Measurements from ENCODE around the gene PRR35.

Gene PRR35

DNA sequence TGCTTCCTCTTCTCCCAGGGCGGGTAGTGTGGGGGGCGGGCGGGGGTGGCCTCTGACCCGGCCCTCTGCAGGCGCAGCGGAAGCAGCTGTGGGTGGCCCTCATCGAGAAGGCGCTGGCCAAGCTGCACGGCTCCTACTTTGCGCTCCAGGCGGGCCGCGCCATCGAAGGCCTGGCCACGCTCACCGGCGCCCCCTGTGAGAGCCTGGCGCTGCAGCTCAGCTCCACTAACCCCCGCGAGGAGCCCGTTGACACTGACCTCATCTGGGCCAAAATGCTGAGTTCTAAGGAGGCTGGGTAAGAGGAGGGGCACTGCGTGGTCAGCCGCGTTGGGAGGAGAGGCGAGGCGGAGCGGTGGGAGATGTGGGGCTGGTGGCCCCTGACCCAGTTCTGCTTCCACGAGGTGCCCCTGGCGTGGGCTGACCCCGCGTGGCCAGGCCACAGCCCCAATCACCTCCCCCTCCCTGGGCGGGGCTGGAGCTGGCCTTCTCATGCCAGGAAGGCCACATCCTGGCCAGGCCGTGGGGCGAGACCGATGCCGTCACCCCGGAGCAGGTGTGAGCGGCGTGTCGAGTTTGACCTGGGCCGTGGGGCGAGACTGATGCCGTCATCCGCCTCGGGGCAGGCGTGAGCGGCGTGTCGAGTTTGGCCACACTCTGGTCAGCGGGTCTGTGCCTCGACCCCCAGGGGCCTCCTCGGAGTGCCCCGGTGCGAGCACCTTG lies 10.5 kb upstream of the PRR35 start:
- DNase-seq, result no peak

DNA sequence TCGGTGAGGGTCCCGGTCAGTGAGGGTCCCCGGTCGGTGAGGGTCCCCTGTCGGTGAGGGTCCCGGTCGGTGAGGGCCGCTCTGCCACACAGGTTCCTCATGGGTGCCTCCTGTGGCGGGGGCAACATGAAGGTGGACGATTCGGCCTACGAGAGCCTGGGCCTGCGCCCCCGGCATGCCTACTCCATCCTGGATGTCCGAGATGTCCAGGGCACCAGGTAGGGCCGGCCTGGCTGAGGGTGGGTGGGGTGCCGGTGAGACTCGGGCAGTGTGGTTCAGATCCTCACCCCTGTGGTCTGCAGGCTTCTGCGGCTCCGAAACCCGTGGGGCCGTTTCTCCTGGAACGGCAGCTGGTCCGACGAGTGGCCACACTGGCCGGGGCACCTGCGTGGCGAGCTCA lies 9.0 kb upstream of the PRR35 start:
- no peak for DNase-seq

DNA sequence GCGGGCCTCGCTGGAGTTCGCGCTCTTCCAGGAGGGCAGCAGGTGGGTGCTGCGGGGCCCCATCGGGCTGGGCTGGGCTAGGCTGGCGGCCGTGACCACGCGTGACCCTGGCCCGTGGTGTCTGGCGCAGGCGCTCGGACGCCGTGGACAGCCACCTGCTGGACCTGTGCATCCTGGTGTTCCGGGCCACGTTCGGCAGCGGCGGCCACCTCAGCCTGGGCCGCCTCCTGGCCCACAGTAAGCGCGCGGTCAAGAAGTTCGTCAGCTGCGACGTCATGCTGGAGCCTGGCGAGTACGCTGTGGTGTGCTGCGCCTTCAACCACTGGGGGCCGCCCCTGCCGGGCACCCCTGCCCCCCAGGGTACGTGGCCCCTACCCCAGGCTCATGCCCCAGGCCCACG lies 8.0 kb upstream of the PRR35 start:
- DNase-seq, result no peak

DNA sequence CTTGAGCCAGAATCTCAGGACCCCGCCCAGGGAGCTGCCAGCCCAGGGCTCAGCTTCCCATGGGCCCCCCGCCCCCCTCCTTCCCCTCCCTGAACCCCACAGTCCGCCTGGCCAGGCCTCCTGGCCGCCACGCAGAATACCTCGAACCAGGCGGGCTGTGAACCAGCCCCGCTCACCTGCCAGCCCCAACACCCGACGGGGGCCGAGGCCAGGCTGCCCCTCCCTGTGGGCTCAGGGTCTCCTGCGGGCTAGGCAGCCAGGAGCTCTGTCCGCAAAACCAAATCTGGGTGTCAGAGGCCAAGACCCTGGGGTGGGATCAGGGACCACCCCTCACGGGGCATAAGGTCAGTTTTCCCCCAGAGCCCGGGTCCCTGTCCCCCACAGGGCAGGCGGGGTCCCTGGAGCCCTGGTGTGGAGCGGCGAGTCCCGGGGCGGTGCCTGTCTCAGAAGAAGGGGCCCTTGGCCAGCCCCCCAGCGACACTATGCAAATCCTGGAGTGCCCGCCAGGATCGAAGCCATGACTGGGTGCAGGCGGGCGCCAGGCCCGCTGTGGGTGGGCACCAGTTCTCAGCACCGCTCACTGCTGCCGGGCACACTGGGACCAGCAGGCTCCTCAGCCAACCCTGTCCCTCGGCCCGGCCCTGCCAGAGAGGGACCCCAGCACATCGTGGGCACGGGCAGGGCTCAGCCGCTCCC lies 6.4 kb upstream of the PRR35 start:
- no peak for DNase-seq

DNA sequence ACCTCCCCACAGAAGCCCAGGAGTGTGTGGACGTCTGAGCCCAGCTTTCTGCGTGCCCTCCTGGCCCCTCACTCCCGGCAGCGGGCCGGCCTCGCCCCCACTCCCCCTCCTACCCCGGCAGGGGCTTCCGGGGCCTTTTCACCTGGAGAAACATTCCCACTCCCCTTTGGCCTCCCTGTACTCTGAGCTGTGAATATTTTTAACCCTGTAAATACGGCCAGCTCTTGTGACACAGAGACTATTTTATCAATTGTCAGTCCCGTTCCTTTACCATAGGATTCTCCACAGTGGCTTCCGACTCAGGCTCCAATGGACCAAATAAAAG lies 5.9 kb upstream of the PRR35 start:
- DNase-seq, result no peak

DNA sequence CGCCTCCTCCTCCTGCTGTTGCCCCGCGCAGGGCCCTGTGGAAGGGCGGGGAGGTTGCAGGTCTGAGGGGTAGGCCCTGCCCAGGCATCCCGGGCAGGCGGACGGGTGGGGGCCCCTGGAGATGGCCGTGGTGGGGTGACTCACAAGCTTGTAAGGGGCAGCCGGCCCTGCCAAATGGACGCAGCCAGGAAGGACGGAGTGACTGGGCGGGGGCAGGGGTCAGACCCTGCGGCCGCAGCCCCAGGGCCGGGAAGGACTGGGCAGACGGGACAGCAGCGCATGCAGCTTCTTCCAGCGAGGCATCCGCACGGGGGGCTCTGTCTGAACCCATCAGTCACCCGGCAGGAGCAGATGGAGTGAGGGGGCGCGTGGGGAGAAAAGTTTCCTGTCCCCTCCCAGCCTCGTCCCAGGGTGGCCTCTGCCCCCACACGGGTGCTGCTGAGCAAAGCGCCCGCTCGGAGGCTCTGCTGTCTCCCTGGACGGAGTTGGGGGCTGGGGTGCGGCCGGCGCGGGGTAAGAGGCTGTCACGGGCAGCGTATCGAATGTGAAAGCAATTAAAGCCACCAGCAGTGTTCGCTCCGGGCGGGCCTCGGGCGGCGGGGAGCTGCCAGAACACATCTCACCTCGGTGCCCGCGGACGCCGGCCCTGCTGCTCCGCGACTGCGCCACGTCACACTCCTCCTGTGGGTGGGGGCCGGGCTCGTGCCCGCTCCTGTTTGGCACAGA lies 5.4 kb upstream of the PRR35 start:
- no peak for DNase-seq

DNA sequence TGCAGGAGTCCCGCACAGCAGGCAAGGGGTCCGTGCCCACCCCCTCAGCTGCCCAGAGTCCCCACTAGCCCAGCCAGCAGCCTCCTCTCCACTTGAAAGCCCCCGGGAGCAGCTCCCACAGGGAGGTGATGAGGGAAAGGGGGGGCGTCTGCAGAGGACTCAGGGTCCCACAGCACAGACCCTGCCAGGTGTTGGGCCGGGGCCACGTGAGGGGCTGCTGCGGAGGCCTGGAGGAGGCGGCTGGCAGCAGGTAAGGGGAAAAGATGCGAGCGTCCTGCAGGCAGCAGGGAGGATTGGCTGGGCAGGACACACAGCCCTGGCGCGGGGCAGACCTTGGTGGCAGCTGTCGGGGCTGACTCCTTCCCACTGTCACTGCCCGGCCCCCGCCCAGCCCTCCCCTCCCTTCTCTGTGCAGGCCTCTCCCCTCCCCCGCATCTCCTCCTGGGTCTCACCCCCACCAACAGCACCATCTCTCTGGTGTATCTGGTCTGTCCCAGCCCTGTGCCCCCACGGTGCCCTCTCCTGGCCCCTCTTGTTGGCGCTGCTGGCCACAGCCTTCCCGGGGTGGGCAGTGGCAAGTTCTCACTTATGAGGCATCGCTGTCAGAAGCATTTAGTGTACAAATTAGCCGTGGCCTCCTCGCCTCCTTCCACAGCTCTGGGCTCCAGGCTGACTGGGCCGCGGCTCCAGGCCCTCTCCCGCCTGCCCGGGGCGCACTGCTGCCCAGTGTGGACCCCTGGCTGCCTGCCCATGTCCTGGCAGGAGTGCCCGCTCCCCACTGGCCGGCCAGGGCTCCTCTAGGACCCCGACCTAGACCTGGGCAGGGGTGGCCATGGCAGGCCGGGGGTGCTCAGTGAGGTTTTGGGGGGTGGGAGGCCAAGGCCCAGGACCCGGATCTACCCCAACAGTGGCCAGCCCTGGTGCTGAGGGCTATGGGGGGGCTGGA lies 4.4 kb upstream of the PRR35 start:
- no peak for DNase-seq

DNA sequence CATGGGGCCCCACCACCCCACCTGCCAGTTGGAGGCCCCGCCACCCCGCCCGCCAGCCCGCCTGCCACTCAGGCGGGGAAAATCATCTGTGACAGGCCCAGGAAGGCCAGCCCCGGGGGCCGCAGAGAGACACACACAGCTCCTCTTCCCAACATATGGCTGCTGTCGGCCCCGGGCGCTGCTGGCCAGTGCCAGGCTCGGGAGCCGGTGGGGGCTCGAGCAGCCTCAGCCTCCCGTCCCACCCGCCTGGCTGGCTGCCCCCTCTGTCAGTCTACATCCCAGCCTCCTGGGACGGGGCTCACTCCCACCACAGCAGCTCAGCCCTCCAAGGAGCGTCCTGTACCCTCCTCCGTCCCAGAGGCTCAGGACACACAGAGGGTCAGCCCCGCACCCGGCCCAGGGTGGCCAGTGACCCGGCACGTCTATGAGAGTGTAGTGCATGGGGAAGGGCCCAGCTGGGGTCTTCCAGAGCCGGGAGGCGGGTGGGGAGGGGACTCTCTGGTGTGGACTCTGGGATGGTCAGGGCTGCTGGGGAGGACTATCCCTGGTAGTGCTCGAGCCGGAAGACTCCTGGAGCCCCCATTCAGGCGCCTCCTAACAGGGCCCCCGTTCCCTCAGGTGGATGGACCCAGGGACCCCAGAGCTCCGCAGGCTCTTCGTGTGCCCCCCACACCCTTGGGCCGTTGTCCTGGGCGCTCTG lies 3.6 kb upstream of the PRR35 start:
- DNase-seq, result no peak

DNA sequence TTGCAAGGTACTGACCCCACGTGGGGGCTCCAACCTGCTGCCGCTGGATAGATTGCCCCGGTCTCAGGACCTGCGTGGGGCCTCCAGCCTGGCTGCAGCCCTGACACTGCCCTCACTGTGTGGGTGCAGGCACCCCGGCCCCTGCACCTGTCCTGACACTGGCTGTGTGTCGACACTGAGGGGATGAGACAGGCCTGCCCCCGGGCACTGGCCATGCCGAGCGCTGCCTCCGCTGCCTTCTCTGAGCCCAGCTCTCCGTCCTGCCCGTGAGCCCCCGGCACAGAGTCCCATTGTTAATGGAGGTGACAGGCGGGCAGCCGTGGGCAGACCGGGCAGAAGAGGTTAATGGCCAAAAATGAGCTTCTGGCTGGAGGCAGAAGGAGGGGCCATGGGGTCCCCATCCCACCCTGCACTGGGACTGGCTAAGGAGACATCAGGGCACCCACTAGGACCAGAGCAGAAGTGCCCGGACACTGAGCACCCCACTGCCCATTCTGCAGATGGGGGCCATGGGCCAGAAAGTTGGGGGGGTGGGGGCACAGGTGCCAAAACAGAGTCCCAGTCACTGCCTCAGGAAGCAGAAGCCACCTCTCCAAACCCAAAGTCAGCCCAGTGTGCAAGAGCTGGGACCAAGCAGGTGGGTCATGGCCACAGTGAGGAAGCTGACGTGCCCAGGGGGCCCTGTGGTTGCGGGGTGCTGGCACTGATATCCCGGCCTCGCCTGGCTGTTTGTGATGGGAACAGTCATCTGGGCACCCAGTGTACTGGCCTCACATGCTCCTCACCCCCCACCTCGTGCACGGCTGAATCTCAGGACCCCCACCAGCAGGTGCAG lies 2.5 kb upstream of the PRR35 start:
- no peak for DNase-seq

DNA sequence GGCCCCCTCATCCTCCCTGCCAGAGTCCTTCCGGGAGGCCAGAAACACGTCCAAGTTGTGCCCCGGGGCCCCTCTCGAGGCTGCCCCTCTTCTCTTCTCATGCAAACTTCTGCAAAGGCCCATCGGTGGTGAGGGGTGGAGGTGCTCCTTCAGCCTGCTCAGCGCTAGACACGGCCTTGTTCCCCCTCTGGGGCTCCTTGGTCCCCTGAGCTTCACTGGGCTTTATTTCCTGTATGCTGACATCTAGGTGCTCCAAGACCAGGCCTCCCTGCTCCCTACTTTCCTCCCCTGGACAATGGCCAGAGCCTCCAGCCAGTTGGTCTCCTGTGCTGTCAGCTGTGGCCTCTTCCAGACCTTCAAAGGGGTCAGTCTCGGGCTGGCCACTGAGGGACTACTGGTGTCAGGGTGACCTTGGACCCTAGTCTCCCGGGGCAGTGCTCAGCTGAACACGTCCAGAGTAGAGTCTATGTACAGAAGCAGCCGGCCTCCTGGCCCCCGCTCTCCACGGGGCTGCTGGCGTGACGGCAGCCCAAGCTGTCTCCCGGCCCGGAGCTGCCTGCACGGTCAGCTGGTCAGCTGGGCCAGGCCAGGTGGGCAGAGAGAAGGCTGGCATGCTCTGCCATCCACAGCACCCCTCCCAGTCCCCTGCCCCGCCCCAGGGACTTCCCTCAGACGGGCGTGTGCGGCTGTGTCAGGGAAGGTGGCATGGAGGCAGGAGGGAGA lies 1.7 kb upstream of the PRR35 start:
- no peak for DNase-seq

DNA sequence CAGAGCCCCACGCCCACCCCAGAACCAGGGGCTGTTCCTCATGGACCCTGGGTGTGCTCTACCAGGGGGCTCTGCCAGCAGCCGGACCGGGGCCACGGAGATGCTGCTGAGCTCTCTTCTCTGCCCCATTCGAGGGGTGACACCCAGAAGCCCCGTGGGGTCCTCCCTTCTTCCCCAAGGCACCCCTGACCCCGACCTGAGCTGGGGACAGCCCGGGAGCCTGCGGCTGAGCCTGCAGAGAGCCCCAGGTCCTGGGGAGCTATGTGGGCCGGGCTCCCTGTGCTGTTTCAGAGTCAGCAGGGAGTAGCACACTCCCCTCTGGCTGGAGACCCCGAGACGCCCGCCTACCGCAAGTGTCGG lies 1.2 kb upstream of the PRR35 start:
- DNase-seq, result no peak

DNA sequence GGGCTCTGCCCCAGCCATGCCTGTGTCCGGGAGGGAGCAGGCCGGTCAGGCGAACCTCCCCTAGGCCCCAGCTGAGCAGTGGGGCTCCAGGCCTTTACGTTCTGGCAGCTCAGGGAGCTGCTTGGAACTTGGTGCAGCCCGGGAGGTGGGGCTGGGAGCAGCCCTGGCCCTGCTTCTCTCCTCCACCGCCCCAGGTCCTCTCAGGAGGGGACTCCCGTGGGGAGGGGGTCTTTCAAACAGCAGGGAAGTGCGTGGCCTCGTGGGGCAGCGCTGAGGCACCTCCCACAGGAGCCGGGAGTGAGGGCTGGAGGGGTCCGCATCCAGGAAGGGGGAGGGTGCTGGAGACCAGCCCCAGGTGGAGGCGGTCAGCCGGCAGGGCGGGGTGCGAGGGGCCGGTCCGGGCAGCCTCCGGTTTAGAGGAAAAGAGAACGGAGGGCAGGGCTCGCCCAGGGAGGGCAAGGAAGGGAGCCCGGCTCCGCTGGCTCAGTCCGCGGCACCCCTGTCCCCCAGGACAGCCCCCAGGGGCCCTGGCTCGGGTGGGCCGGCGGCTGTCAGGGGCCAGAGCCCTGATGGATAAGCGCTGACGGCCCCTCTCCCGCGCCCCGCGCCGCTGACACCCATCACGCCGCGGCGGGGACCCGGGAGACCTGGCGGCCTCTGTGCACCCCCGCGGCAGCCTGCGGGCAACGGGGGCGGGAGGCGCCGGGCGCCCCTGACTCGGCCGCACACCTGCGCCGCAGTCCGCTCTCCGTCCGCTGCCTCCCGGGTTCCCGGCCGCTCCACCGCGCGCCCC lies 587 bp upstream of the PRR35 start:
- DNase-seq, result no peak

DNA sequence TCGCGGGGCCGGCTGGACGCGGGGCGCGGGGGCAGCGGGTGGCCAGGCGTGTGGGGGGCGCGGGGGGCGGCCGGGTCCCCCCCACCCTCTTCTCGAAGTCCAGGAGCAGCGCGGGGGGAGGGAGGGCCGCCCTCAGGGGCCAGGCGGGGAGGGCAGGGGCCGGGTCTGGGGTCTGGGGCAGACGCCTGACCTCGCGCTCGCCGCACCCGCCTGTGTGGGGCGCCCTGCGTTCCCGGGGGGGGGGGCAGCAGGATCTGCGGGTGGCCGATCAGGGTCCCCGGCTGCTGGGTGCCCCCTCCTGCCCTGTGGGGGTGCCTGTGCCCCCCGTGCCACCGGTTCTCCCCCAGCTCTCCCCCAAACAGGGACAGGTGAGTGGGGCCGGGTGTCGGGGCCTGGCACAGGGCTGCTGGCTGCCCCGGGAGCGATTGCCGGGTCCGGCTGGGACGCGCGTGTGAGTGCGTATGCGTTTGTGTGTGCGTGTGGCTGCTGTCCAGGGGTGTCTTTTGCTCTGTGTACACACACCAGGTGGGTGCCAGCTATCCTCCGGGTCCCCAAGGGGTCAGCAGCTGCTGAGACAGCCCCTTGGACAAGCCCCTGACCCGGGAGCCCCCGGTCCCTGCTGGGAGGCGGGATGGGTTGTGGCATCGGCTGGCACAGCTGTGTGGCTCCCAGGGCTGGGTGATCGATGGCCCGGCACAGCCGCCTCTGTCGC lies 663 bp downstream of the PRR35 start:
- DNase-seq, result no peak

DNA sequence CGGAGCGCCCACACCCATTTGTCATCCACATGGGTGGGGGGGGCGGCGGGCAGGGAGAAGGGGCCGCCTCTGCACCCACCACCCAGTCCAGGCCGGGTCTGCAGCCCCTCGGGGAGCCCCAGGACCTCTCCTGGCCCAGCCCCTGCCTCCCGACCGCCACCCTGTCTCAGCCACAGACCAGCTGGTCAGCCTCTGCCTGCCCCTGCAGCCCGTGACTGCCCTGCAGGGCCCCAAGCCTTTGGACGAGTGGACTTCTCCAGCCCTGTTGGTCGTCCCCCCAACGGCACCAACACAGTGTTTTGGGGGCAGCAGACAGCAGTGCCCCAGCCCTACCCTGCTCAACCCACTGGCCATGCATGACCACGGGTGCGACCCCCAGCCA lies 1.2 kb downstream of the PRR35 start:
- no peak for DNase-seq

DNA sequence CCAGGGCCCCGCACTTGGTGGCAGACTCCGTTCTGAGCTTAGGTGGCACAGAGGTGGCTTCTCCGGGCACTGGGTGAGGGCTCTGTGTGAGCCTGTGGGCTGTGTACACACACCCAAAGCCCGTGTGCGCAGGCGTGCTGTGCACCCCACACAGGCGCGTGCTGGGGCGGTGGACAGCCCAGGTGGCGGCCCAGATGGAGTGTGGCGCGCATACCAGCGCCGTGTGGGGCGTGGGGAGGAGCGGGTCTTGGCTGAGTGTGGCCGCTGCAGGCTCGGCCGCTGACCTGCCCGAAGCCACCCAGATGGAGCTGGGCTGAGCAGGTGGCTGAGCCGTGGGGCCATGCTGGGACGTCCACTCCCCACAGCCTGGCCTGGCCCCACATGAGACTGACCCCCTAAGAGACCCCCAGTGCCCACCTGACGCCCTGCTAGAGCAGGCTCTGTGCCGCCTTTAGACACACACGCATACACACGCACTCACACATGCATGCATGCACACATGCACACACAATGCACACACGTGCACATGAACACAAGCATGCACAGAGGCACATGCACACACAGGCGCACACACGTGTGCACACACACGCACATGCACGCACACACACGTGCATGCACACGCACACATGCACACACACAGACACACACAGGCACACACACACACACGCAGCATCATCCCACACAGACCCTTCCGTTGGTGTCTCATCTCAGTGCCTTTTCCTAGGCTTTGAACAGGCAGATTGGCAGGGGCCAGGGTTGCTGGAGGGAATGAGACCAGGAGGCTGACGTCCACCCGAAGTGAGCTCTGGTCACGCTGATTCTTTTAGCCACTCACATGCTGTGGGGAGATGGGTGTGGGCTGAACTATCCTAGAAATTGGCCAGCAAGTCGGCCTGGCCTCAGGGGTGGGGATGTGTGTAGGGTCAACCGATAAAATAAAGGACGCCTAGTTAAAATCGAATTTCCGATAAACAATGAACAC lies 2.1 kb downstream of the PRR35 start:
- no peak for DNase-seq

DNA sequence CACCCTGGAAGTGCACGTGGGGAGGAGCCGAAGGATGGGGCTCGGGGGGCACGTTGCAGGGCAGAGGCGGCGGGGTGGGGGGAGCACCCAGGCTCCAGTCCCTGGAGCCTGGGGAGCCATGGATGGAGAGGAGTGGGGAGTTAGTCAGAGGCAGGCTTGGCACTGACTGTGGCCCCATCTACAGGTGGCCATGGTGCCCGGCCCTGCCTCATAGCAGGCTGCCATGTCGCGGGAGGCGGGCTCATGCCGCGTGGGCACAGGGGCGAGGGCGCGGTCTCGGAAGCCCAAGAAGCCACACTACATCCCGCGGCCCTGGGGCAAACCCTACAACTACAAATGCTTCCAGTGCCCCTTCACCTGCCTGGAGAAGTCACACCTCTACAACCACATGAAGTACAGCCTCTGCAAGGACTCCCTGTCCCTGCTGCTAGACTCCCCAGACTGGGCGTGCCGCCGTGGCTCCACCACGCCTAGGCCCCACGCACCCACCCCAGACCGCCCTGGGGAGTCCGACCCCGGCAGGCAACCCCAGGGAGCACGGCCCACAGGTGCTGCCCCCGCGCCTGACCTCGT lies 3.0 kb downstream of the PRR35 start:
- DNase-seq, result no peak

DNA sequence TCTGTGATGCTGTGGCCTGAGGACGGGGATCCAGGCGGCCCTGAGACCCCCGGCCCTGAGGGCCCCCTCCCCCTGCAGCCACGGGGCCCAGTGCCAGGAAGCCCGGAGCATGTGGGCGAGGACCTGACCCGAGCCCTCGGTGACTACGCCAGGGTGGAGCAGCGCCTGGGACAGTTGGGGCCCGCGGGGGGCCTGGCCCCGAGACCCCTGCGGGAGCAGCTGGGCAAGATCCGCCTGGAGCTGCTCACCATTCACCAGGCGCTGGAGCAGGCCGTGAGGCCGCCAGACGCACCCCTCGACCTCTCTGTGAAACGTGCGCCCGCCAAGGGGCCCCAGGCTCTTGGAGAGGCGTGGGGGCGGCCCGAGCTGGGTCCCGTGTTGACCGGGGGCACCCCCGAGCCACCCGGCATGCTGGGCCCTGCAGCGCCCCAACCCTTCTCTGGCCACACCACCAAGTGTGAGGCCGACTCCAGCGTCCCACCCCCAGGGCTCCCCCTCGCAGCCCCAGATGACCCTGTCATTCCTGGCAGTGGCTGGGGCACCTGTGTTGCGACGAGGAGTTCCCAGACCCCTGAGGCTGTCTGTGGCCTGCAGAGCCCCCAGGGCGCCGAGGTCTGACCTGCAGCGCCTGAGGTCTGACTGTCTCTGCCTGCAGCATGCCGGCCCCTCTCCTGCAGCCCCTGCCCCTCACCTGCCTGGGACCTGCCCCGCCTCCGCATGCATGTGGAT lies 4.7 kb downstream of the PRR35 start:
- DNase-seq, result no peak
